ENCODE measurements around the gene USP48. TPM values are rescaled to one million over a fixed set of nuclear protein-coding genes. Genes with fewer than 3 reads are reported as not detected.

Gene USP48
- total RNA-seq, 1 experiment from 2014 or later = 29.5 TPM

DNA sequence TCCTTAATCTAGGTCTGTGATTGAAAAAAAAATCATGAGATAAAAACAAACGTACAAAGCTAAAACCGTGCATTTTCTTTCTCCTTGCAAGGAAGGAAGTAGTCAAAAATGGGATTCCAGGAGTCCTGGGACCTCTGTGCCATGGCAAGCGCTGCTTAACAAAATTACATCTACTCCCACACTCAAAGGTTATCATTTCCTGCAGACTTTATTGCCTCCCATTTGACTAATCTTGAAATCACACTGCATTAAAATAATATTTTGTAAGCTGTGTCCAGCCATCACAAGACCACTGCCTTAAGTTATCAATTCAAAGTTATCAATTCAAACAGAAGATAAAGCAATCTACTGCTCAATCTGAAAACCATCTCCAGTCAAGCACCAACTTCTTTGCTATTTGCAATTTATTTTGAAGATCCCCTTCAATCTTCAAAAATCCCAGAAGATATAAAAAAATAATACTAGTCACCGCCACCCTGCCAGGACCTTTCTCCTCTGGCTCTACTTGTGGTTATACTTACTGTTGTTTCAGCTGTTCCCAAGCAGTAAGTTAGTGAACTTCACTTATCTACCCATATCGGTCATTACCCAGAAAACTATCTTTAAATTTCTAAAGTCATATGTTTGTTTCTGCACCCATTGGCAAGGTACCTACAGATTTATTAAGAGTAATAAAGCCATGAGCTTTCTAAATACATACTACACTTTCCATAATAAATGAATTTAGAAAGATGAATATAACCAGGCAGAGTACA, 75.7 kb downstream of the USP48 start:
- DNase-seq (ENCODE audit: low spot score) = no peak
- in situ Hi-C loops (cut with HindIII; ENCODE audit: low sequenced_read_pairs) = no loop called here

DNA sequence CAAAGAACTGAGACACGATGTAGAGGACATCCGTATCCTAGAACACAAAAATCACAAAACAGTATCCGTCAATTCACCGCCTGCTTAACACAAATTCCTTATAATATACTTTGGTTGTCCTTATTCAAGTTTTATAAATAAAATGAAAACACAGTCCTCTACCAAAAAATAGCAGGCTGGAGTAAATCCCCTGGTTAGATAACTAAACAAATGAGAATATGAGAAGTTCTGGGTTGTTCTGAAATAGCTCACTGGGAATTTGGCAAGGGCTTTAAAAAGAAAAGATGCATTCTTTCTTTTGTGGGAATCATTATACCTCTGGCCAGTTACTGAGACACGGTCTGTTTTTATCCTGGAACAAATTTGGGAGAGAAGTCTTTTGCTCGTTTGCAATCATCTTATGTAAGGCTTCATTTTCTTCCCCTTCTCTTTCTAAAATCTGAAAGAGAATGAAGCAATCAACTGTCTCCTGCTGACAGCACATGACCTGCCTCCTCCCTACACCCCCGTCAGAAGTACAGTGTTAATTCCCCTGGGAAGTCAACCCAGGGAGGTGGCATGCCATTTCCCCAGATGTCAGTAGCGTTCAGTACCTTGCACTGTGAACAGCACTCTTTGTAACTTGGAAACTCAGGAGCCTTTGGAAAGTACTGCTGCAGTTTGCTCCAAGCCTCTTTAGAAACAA, 76.7 kb downstream of the USP48 start:
- in situ Hi-C loops (cut with HindIII; ENCODE audit: low sequenced_read_pairs) = no loop called here
- DNase-seq (ENCODE audit: low spot score) = no peak

DNA sequence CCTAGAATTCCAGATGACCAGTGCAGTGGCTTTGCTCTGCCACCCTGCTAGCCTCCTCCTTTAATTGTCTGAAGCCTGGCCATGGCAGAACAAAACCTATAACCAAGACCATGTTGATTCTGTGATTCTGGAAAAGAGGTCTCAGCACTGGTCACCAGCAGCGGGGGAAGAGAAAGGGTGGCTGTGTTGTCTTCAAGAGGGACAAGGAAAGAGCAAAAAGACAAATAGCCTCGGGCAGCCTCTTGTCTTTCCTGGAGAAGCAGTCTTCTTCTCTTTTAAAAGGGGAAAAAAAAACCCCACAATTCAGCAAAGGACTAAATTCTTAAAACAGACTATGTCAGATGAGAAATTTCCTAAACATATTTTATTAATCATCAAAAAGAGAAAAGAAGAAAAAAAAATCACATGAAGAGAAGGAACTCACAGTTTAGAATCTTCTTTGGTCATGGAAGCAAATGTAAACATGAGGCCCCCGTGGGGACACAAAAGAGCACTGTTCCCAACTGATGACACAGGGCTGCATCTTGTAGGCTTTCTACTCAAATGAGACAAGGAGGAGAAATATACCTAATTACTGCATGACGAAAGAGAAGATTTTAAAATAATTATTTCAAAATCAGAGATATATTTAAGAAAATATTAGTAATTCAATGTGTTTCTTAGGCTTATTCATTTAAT, 77.5 kb downstream of the USP48 start:
- in situ Hi-C loops (cut with HindIII; ENCODE audit: low sequenced_read_pairs) = no loop called here
- DNase-seq (ENCODE audit: low spot score) = no peak

DNA sequence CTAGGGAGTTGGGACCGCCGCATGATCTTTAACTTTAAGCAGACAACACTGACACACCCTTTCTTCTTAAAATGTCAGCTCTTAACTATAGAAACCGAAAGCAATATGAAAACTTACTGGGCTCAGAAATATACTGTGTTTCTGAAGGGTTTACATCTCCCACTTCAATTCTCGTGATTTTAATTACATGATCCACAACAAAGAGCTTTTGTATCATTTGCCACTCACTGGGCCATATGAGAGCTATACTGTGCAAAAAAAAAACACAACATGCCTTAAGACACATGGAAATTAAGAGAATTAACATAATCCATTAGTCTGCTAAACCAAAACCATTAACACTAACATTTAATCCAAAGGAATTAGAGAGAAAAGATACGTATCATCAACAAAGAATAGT, 78.8 kb downstream of the USP48 start:
- no peak for DNase-seq (ENCODE audit: low spot score)
- in situ Hi-C loops (cut with HindIII; ENCODE audit: low sequenced_read_pairs) = no loop called here

DNA sequence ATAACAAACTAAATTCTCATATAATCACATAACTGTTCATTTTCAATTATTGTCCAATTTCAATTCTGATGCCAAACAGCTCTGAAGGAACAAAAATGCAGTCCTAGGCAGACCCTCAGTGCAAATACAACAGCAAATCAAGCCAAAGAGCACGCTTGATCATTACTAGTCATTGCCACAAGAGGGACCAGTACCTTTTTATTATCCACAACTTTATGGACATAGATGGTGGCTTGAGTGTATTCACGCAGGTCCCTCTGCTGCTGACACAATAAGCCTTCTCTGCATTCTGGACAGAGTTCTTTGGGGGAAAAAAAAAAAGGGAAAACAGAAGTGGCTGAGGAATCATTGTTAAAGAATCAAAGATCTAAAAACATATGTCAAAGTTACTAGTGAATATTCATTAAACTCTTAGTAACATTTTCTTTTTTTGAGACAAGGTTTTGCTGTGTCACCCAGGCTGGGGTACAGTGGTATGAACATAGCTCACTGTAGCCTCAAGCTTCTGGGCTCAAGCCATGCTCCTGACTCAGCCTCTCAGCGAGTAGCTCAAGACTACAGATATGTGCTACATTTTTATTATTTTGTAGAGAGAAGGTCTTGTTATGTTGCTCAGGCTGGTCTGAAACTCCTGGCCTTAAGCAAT, 79.5 kb downstream of the USP48 start:
- in situ Hi-C loops (cut with HindIII; ENCODE audit: low sequenced_read_pairs) = no loop called here

DNA sequence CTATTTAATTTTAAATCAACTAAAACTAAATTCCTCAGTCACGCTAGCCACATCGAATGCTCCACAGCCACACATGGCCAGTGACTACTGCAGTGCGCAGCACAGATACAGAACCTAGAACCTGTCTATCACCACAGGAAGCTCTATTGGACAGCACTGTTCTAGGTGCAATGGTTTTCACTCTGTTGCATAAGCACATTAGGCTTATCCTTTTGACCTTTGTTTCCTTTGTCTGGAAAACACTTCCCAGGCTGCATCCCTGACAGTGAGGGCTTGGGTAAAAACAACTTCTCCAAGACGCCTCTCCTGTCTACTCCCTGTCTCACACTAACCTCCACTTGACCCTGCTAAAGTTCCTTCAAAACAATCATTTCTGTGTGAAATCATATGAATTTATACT, 80.2 kb downstream of the USP48 start:
- in situ Hi-C loops (cut with HindIII; ENCODE audit: low sequenced_read_pairs) = no loop called here
- no peak for DNase-seq (ENCODE audit: low spot score)

More for the DNA sequence above, 79.5 kb downstream of the USP48 start:
- DNase-seq (ENCODE audit: low spot score) = peak; percentile 43

DNA sequence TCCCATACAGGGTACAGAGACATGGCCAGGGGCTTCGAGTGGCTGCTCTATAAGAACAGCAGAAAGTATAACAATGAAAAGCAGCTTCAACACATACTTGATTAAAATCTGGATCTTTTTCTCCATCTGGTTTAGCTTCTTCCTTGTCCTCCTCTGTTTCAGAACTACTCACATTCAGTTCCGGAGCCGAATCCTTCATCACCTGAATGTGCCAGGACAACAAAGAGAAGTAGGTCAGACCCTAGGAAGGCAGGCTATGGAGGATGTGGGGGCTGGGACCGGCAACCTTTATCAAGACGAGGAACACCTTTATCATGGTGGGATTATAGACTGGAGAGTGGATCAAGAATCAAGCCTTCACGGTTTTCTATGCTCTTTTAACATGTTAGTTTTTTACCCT, 81.5 kb downstream of the USP48 start:
- in situ Hi-C loops (cut with HindIII; ENCODE audit: low sequenced_read_pairs) = no loop called here
- peak; percentile 72 for DNase-seq (ENCODE audit: low spot score)

DNA sequence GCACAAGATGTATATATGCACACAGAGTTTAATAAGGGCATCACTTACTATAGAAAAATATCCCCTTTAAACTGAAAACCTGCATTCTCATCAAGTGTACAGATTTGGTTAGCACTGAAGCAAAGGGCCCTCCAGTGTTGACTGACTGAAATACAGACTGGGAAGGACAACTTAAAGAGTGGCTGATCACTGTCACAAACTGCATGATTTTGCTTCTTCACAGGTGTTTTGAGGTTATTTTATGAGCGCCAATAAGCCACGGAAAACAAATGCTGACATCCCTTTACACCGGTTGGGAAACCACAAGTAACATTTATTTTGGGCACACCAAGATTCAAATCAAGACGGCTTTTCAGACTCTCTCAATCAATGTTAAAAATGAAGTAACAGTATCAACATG, 82.9 kb downstream of the USP48 start:
- no peak for DNase-seq (ENCODE audit: low spot score)
- in situ Hi-C loops (cut with HindIII; ENCODE audit: low sequenced_read_pairs) = no loop called here

DNA sequence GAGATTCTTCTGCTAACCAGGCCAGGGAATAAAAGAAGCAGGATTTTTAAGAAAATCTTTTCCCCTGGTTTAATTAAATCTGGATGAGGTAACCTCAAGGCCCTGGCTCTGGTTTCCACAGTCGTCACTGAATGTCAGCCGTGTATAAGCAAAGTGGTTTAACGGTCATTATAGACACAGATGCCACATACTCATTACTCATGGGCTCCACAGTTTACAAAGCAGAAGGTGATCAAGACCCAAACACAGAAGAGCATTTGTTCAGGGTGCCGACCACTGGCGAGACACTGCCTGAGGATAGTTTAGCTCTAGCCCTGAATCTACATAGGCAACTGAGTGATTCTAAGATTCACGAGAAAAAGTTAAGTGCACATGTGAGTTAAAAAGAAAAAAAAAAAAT, 86.0 kb downstream of the USP48 start:
- no peak for DNase-seq (ENCODE audit: low spot score)
- in situ Hi-C loops (cut with HindIII; ENCODE audit: low sequenced_read_pairs) = loop anchor here (25.0 kb wide), 1 partner anchor 265 kb away; no protein-coding TSS in a partner anchor

DNA sequence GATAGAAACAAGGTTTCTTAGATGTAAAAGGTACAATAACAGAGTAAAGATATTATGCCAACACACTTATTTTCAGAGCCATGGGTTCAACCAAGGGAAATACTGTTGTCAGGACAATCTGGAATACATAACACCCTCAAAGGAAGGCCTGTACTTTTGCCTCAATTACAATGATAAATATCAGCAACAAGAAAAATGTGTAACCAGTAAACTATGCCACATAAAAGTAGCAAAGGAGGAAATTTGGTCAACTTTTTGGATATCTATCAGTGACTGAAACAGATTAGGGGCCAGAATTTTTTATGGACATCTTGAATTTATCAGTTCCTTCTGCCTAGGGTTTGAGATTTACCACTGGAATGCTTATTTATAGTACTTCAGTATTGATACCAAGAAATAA, 89.2 kb downstream of the USP48 start:
- in situ Hi-C loops (cut with HindIII; ENCODE audit: low sequenced_read_pairs) = loop anchor here (25.0 kb wide), 1 partner anchor 269 kb away; no protein-coding TSS in a partner anchor

DNA sequence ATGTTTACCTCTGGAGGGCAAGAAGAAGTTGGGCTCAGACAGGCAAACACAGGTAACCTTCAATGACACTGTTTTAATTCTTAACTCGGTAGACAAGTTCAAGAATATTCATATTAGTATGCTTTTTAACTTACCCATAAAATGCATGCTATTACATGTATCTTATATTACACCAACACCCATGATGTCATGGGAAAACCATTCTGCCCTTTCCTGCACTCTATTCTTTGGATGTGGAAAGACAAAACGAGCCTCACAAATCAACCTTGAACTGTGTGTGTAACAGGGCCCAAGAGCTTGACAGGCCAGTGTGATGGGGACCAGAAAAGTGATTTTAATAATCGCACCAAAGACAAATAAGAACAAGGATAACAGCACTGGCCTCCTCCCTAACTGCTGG, 91.2 kb downstream of the USP48 start:
- no peak for DNase-seq (ENCODE audit: low spot score)
- in situ Hi-C loops (cut with HindIII; ENCODE audit: low sequenced_read_pairs) = loop anchor here (25.0 kb wide), 1 partner anchor 271 kb away; no protein-coding TSS in a partner anchor

More for the DNA sequence above, 89.2 kb downstream of the USP48 start:
- DNase-seq (ENCODE audit: low spot score) = no peak

DNA sequence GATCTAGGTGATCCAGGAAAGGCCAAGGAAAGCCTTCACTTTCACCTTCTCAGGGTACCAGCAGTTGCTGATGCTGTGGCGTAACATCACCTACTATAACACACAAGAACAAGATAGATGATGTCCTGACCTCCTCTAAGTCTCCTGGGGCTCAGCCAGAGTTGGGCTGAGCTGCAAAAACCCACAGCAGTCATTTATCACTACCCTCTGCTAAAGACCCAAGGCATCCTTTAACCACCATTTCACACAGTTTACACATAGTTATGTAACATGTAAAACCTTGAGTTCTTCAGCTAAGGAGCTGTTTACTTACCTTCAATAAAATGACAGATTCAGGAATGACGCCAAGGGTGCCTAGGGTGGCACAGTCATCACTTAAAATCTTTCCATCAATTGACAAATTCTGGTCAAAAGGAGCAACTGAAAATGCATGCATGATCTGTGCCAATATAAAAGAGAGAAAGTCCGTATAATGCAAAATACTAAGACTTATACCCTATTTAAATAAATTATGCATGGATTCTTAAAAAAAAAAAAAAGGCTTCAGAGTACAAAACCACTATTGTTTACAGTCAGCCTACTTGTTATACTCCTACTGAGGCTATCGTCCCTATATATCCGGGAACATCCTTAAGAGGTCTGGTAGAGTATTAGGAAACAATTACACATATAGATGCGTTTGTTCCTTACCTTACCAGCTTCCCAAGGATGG, 93.1 kb downstream of the USP48 start:
- no peak for DNase-seq (ENCODE audit: low spot score)
- in situ Hi-C loops (cut with HindIII; ENCODE audit: low sequenced_read_pairs) = loop anchor here (25.0 kb wide), 1 partner anchor 272 kb away; no protein-coding TSS in a partner anchor

DNA sequence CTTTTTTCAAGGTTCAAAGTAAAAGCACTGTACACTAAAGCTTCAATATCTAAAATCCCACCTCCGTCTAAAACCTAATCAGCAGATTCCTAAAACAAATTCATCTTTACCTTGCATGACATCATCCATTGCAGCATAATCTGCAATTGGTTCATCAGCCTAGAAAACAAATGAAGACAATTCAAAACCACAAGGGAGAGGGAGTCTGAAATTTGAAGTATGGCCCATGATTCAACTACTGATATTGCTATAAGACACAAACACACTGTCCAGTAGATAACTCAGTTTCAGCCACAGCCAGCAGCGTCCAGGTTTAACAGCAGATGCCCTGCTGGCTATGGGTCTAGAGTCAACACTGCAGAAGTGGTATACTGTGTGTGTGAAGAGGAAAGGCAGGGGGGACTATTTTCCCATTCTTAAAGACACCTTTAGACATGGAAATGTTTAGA, 95.8 kb downstream of the USP48 start:
- in situ Hi-C loops (cut with HindIII; ENCODE audit: low sequenced_read_pairs) = loop anchor here (25.0 kb wide), 1 partner anchor 275 kb away; no protein-coding TSS in a partner anchor
- DNase-seq (ENCODE audit: low spot score) = no peak

DNA sequence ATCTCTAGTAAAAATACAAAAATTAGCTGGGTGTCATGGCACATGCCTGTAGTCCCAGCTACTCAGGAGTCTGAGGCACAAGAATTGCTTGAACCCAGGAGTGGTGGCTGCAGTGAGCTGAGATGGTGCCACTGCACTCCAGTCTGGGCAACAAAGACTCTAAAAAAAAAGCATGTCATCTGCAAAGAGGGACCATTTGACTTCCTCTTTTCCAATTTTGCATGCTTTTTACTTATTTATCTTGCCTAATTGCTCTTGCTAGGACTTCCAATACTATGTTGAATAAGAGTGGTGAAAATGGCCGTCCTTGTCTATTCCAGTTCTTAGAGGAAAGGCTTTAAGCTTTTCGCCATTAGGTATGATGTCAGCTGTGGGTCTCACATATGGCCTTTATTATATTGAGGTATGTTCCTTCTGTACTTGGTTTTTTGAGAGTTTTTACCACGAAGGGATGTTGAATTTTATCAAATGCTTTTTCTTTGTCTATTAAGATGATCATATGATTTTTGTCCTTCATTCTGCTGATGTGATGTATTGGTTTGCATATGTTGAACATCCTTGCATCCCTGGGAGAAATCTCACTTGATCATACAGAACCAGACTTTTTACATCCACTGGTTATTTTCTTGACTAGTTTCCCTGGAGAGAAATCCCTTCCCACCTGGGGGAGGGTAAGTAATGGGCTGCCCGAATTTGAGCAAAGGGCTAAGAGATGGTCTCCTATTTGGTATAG, 96.8 kb downstream of the USP48 start:
- in situ Hi-C loops (cut with HindIII; ENCODE audit: low sequenced_read_pairs) = loop anchor here (25.0 kb wide), 1 partner anchor 276 kb away; no protein-coding TSS in a partner anchor
- no peak for DNase-seq (ENCODE audit: low spot score)

DNA sequence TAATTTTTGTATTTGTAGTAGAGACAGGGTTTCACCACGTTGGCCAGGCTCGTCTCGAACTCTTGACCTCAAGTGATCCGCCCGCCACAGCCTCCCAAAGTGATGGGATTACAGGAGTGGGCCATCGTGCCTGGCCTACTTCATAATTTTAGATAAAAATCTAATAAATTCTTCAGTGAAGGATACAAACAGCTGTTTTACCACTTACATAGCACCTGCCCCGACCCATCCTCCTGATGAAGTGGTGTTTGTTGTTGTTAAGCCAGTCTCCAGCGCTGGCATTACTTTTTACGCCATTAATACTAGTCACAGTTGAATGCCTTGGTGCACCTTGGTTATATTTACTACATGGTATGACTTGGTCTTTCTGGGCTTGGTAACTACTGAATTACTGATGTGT, 101.5 kb downstream of the USP48 start:
- no peak for DNase-seq (ENCODE audit: low spot score)
- in situ Hi-C loops (cut with HindIII; ENCODE audit: low sequenced_read_pairs) = loop anchor here (25.0 kb wide), 1 partner anchor 281 kb away; no protein-coding TSS in a partner anchor

DNA sequence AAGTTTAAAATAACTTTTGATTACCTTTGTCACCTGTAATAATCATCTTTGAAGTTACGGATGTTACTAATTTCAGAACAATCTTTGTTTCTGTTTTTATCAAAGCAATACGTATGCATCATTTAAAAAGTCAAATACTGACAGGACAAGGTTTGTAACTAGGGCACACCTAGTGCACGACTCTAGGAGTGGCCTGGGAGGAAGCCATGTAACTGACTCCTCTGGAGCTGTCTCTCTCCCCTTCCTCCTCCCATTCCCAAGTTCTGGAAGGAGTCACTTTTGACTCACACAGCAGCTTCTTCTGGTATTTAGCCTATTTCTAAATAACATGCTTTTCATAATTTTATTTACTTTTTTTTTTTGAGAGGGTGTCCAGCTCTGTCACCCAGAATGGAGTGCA, 102.0 kb downstream of the USP48 start:
- in situ Hi-C loops (cut with HindIII; ENCODE audit: low sequenced_read_pairs) = loop anchor here (25.0 kb wide), 1 partner anchor 281 kb away; no protein-coding TSS in a partner anchor
- no peak for DNase-seq (ENCODE audit: low spot score)

DNA sequence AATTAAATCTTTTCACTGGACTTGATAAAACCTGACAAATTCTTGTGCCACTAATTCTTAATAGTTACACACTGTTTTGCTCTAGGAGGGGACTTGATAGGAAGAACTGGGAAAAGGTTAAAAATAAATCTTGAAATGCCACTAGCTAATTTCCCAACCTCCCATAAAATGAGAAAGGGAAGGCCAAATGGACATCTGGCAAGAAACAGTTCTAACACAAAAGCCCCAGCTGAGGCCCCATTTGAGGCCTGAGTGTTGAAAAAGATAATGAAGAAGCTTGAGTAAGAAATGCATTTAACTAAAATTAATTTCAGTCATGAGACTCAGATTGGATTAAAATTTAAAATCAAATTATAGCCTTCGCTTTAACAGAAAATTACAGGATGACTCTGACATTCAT, 102.6 kb downstream of the USP48 start:
- no peak for DNase-seq (ENCODE audit: low spot score)
- in situ Hi-C loops (cut with HindIII; ENCODE audit: low sequenced_read_pairs) = loop anchor here (25.0 kb wide), 1 partner anchor 282 kb away; no protein-coding TSS in a partner anchor

DNA sequence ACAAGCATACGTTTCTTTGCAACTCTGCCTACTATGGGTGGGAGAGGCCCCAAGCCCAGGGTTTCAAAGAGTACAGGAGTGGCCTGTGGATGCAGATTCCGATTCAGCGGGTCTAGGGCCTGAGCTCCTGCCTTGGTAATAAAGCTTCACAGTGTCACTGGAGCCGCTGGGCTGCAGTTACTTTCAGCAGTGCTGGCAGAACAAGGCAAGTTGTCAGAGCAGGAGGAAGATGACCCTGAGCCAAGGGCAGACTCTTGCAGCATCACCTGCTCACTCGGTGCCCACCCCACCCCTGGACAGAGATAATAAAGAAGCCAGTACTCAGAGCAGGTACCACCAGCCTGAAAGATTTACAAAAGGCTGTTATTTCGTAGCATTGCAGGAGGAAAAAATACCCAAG, 105.8 kb downstream of the USP48 start:
- in situ Hi-C loops (cut with HindIII; ENCODE audit: low sequenced_read_pairs) = loop anchor here (25.0 kb wide), 1 partner anchor 285 kb away; no protein-coding TSS in a partner anchor
- no peak for DNase-seq (ENCODE audit: low spot score)
